Measurements from ENCODE around the gene MALSU1.
A peak's percentile ranks its signal among the peaks of the same experiment; 100 is the strongest.

Gene MALSU1

DNA sequence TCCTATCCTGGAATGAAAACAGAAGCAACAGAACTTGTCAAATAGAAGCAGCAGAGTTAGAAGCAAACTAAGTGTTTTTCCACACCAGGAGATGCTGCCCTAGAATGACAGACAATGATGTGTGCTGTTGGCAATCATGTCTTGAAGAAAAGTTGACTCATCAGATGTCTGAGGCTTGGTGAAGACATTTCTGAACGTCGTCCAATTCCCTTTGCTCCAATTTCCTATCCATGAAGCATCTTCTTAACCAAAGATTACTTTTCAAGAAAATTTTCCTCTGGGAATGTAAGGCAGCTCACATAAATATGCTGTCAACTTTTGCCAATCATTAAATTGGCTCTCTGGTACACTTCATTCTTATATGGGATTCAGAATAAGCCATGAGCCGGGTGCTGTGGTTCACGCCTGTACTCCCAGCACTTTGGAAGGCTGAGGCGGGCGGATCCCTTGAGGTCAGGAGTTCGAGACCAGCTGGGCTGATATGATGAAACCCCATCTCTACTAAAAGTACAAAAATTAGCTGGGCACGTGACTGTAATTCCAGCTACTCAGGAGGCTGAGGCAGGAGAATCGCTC lies 34.6 kb downstream of the MALSU1 start:
- TF ChIP-seq, protein P1, sequence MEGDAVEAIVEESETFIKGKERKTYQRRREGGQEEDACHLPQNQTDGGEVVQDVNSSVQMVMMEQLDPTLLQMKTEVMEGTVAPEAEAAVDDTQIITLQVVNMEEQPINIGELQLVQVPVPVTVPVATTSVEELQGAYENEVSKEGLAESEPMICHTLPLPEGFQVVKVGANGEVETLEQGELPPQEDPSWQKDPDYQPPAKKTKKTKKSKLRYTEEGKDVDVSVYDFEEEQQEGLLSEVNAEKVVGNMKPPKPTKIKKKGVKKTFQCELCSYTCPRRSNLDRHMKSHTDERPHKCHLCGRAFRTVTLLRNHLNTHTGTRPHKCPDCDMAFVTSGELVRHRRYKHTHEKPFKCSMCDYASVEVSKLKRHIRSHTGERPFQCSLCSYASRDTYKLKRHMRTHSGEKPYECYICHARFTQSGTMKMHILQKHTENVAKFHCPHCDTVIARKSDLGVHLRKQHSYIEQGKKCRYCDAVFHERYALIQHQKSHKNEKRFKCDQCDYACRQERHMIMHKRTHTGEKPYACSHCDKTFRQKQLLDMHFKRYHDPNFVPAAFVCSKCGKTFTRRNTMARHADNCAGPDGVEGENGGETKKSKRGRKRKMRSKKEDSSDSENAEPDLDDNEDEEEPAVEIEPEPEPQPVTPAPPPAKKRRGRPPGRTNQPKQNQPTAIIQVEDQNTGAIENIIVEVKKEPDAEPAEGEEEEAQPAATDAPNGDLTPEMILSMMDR (IDR thresholded peaks at IDR 0.05; ENCODE audit: low read depth, low read length) = no peak
- in situ Hi-C loops (cut with HindIII; ENCODE audit: low sequenced_read_pairs) = no loop called here
- no peak overlapping the region for H3K4me3 ChIP-seq (ENCODE audit: low read depth, low read length)
- peak; percentile 94 for DNase-seq (ENCODE audit: low read depth, low spot score)

- H3K4me3 ChIP-seq (ENCODE audit: low read depth, low read length) = no peak overlapping the region
- in situ Hi-C loops (cut with HindIII; ENCODE audit: low sequenced_read_pairs) = no loop called here
- TF ChIP-seq, protein P1 (IDR thresholded peaks at IDR 0.05; ENCODE audit: low read depth, low read length) = no peak
- peak; percentile 97 for DNase-seq (ENCODE audit: low read depth, low spot score)
These were observed 35.4 kb downstream of the MALSU1 start for GRCh38 chr7:23334482-23335056.

DNA sequence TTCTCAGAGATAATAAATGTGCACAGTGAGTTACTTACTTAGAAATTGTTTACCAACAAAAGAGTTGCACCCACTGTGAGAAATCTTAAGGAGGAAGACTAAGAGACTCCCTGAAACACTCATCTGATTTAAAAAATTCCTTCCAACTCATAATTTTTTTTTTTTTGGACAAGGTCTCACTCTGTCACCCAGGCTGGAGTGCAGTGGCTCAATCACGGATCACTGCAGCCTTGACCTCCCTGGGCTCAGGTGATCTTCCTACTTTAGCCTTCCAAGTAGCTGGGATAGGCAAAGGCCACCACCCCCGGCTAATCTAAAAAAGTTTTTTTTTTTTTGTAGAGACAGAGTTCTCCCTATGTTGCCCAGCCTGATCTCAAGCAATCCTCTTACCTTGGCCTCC lies 36.0 kb downstream of the MALSU1 start:
- in situ Hi-C loops (cut with HindIII; ENCODE audit: low sequenced_read_pairs) = no loop called here
- no peak for DNase-seq (ENCODE audit: low read depth, low spot score)
- H3K4me3 ChIP-seq (ENCODE audit: low read depth, low read length) = no peak overlapping the region
- TF ChIP-seq, protein P1 (IDR thresholded peaks at IDR 0.05; ENCODE audit: low read depth, low read length) = no peak

GRCh38 chr7:23335621-23336020 lies 36.5 kb downstream of the MALSU1 start:
- in situ Hi-C loops (cut with HindIII; ENCODE audit: low sequenced_read_pairs) = no loop called here
- no peak overlapping the region for H3K4me3 ChIP-seq (ENCODE audit: low read depth, low read length)
- DNase-seq (ENCODE audit: low read depth, low spot score) = no peak
- TF ChIP-seq, protein P1 (IDR thresholded peaks at IDR 0.05; ENCODE audit: low read depth, low read length) = no peak

- no peak overlapping the region for H3K4me3 ChIP-seq (ENCODE audit: low read depth, low read length)
- in situ Hi-C loops (cut with HindIII; ENCODE audit: low sequenced_read_pairs) = no loop called here
- DNase-seq (ENCODE audit: low read depth, low spot score) = no peak
- TF ChIP-seq, protein P1 (IDR thresholded peaks at IDR 0.05; ENCODE audit: low read depth, low read length) = no peak
These were observed 36.9 kb downstream of the MALSU1 start for GRCh38 chr7:23336086-23336485.

DNA sequence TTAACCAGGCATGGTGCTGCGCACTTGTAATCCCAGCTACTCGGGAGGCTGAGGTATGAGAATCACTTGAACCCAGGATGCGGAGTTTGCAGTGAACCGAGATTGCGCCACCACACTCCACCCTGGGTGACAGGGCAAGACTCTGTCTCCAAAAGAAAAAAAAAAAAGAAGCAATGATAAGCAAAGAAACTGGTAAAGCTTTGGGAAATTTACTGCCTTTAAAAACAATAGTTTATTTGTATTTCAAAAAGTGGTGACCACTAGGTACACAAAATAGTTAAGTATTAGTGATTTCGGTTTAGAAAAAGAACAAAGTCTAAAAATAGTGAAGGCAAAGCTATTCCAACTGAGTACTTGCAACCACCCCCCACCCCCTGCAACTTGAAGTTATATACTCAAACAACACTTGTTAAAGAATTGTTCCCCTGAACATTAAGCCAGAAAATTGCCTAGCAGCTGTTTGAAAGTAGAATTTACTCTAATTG lies 37.7 kb downstream of the MALSU1 start:
- in situ Hi-C loops (cut with HindIII; ENCODE audit: low sequenced_read_pairs) = no loop called here
- no peak for DNase-seq (ENCODE audit: low read depth, low spot score)
- TF ChIP-seq, protein P1 (IDR thresholded peaks at IDR 0.05; ENCODE audit: low read depth, low read length) = no peak
- no peak overlapping the region for H3K4me3 ChIP-seq (ENCODE audit: low read depth, low read length)
